Measurements from ENCODE around the gene SERPINC1. TPM values are rescaled to one million over a fixed set of nuclear protein-coding genes. Genes with fewer than 3 reads are reported as not detected.

The SERPINC1 gene
- total and polyA plus RNA-seq, 9 of the 15 experiments (the other 6 are each of a cell fraction or from before 2014, with no cell fraction given): 0.07 to 1.2 (median 0.50) TPM

- Histone ChIP-seq H4K20me1 (replicated peaks; ENCODE audit: control insufficient read depth, insufficient read depth, low read length) (no peaks in the 10 kb centered on the region), H3K4me2 (ENCODE audit: insufficient read depth, low read length) (no peak overlapping the region), H3K9me3 (replicated peaks; ENCODE audit: control insufficient read depth, insufficient read depth, low read depth, low read length) (no peaks in the 10 kb centered on the region), H3K36me3 (ENCODE audit: control insufficient read depth, insufficient read depth, low read length) (peaks cover 14% of the 10 kb centered on the region; the same call in 2 of the 3 replicates), H3K9me1 (ENCODE audit: control insufficient read depth, insufficient read depth, low read length) (no peaks in the 10 kb centered on the region), H3K4me1 (replicated peaks in 1 of 2; ENCODE audit: control insufficient read depth in 2 of 2, insufficient read depth in 2 of 2, low read length in 2 of 2) (no peaks in the 10 kb centered on the region), H3K79me2 (ENCODE audit: control insufficient read depth, insufficient read depth, low read length) (no peaks in the 10 kb centered on the region), H3K4me3 (no peak overlapping the region), H3K27ac (ENCODE audit: extremely low read depth, low read depth, low read length) (no peak overlapping the region), H2AFZ (ENCODE audit: low read depth, low read length) (no peak overlapping the region), H3K9ac (ENCODE audit: insufficient read depth in 1 of 2, low read depth in 2 of 2, low read length in 2 of 2) (no peak overlapping the region), H3K27me3 (ENCODE audit: control insufficient read depth in 2 of 2, insufficient read depth in 2 of 2, low read length in 2 of 2) (no peaks in the 10 kb centered on the region)
- 74% methylated on average over 5 of the region's 5 CpGs for WGBS (ENCODE audit: insufficient coverage, low coverage, missing lambda C conversion rate)
- in situ Hi-C loops (cut with MboI) (no loop called here), intact Hi-C loops (cut with micrococcal nuclease) (no loop called here)
- ATAC-seq: no peak
- BruUV-seq (replicated peaks): no TSS peak
- no peak for FAIRE-seq
- ChIA-PET POLR2A (interaction anchor here (3.5 kb wide), 1 partner anchor 17 kb away, joined by 19 read pairs; the partner anchor contains the start of genes GAS5 and ZBTB37), CTCF (ENCODE audit: low intra/inter-chr PET ratio) (no interaction called here)
- DNase-seq (ENCODE audit: extremely low read depth in 1 of 4, low spot score in 3 of 4): no peak
- TF ChIP-seq CHD7 (IDR thresholded peaks at IDR 0.05; ENCODE audit: low read depth, low read length): no peak
- no peak for TF ChIP-seq MYBL2 (IDR thresholded peaks at IDR 0.05; ENCODE audit: low read depth)
- no peak for TF ChIP-seq MYBL2 (CRISPR knock-in tag; IDR thresholded peaks at IDR 0.05; ENCODE audit: borderline replicate concordance)
- TF ChIP-seq RBFOX2 (IDR thresholded peaks at IDR 0.05; ENCODE audit: low read depth, low read length): no peak
- TF ChIP-seq PTBP1 (IDR thresholded peaks at IDR 0.05; ENCODE audit: low read depth, low read length): no peak
- no peak for TF ChIP-seq MYNN (IDR thresholded peaks at IDR 0.05)
- TF ChIP-seq MYNN (CRISPR knock-in tag; IDR thresholded peaks at IDR 0.05): no peak
- TF ChIP-seq ID3 (CRISPR knock-in tag; IDR thresholded peaks at IDR 0.05): no peak
- TF ChIP-seq ID3 (tag; IDR thresholded peaks at IDR 0.05): no peak
- no peak for TF ChIP-seq BACH1 (tag; IDR thresholded peaks at IDR 0.05)
- no peak for TF ChIP-seq KDM5B (IDR thresholded peaks at IDR 0.05; ENCODE audit: insufficient replicate concordance, low read depth, low read length)
Observed at GRCh38 chr1:173884701-173885100, 32.4 kb downstream of the SERPINC1 start.

All from K562 (cell line).